Heart right ventricle (tissue), 16 donors: ENCODE measurements around the gene PRRT1B. TPM values are rescaled to one million over a fixed set of nuclear protein-coding genes. Genes with fewer than 3 reads are reported as not detected.
A peak's percentile ranks its signal among the peaks of the same experiment; 100 is the strongest.

ENCODE experiments used
- ATAC-seq, 8 donors: fragments of 200-7000 bp; cut with Tn5 transposase; one replicate each; pipeline ENCODE4 v1.9.1; 2020; ENCODE audit warnings: mild to moderate bottlenecking in 8 of 8, moderate library complexity in 8 of 8, moderate number of reproducible peaks in 1 of 8
- DNase-seq, 2 donors: peaks; one replicate each; pipeline ENCODE4 v3.0.0-alpha.2; 2020
- H3K27ac ChIP-seq, 10 donors: fragments of 200-600 bp; sonication (generic) in 2 of 10; one replicate each; pipeline versions ENCODE4 v1.5.0 to v1.8.0; 2020 to 2022; ENCODE audit warnings: mild to moderate bottlenecking in 3 of 10
- H3K27me3 ChIP-seq, 7 donors: fragments of 200-600 bp; one replicate each; pipeline ENCODE4 v1.8.0; 2021 to 2022; ENCODE audit warnings: mild to moderate bottlenecking in 2 of 7
- H3K36me3 ChIP-seq, 9 donors: fragments of 200-600 bp; sonication (generic) in 1 of 9; one replicate each; pipeline versions ENCODE4 v1.5.0 to v1.8.0; 2020 to 2022; ENCODE audit warnings: mild to moderate bottlenecking in 2 of 9
- H3K4me1 ChIP-seq, 9 donors: fragments of 200-600 bp; sonication (generic) in 1 of 9; one replicate each; pipeline versions ENCODE4 v1.5.0 to v1.8.0; 2020 to 2022; ENCODE audit warnings: mild to moderate bottlenecking in 4 of 9
- H3K4me3 ChIP-seq, 10 donors: fragments of 200-600 bp; sonication (generic) in 2 of 10; one replicate each; pipeline versions ENCODE4 v1.5.0 to v1.8.0; 2020 to 2022; ENCODE audit warnings: mild to moderate bottlenecking in 7 of 10, moderate library complexity in 2 of 10
- H3K9me3 ChIP-seq, 11 donors: fragments of 200-600 bp in 10 of 11; sonication (generic) in 2 of 11; one replicate each; pipeline versions ENCODE4 v1.5.0 to v1.8.0; 2013 to 2022; ENCODE audit warnings: mild to moderate bottlenecking in 2 of 11, control low read depth in 1 of 11, moderate library complexity in 1 of 11
- WGBS, 2 donors: extraction: QIAGEN DNeasy Blood & Tissue Kit; methylation state at CpG; one replicate each; pipeline ENCODE4 v1.1.7; 2013; ENCODE audit warnings: inconsistent platforms in 1 of 2; 5-methylcytosine and 5-hydroxymethylcytosine counted together
- intact Hi-C, 10 donors: fragments of 100-400 bp; cut with DNase I; formaldehyde crosslinking; loops; one replicate each; pipeline versions ENCODE4 v1.11.1 to v1.14.2; 2022
- polyA plus RNA-seq, 2 donors: library from polyadenylated mRNA; stranded (reverse); fragments of 200-250 nt; gene quantifications; one replicate each; pipeline ENCODE4 v1.2.3, GENCODE V29; 2013
- total RNA-seq, 10 donors: library from RNA; stranded (reverse); fragmentation: NEBNext Ultra II Directional in 3 of 10; extraction: Animal tissue kit (Norgen Biotek cat#: 25700) in 3 of 10; gene quantifications; one replicate each; pipeline versions ENCODE4 v1.2.1 to v1.2.4, GENCODE V29; 2021 to 2023
- TF ChIP-seq, protein P1 (sequence below), 9 donors: fragments of 200-600 bp; sonication (generic) in 2 of 9; IDR thresholded peaks; one replicate each; pipeline versions ENCODE4 v1.5.0 to v1.8.0; 2021 to 2022; ENCODE audit warnings: antibody characterized with exemption in 9 of 9, mild to moderate bottlenecking in 5 of 9, moderate library complexity in 1 of 9
- donor health status: Arrhythmogenic right ventricular cardiomyopathy.
- donor health status: ischemic (EF 13 %, LVEDD 7.1; RV severe dilation, severe dysfunction).
- donor health status: healthy with polysubstance abuse.
- donor health status: DM: no; HTN: yes; CAD: no.
- donor health status: DM: no; HTN: no; CAD: no.
- donor health status: ischemic (EF 25% LVEDD 6.9; RV normal size, moderate dysfunction).
- donor health status: ischemic (EF 25% LVEDD 5.7; RV mildly dilated, moderate dysfunction).
- donor health status: healthy.
- donor health status: DM: yes; HTN: yes; CAD: no.
- donor health status: Ischemic cardiomyopathy.
- donor health status: ischemic (EF 35%, LVEDD 5.7; RV mildly dilated, moderate dysfunction).
- donor health status: nonischemic (EF 11% LVEDD 7.7; RV severe dilation, severe dysfunction).
- donor health status: DM: yes; HTN: yes; CAD: no.
- donor health status: PGD.
- donor health status: ischemic (EF 29% LVEDD 5.4; RV normal size, mild dysfunction).
- donor health status: nonischemic (EF 23%, LVEDD 6.1; RV moderate dilation, normal function).

Gene PRRT1B
- total and polyA plus RNA-seq, 12 donors: not detected

DNA sequence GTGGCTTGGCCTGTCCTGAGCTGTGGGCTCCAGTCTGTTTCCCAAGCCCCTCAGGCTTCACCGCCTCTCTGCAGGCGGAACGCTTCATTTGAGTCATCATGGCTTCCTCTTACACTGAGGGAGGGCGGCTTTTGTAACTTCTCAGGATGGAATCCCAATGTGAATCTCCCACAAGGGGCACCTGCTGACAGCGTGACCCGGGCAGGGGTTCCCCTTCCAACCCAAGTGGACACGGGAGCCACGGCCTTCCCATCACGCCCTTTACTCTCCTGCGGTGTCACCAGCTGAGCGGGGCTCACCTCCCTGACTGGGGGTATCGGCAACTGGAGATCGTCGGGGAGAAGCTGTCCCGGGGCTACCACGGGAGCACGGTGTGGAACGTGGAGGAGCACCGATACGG is 26.8 kb upstream of the PRRT1B start:
- H3K4me3 ChIP-seq: no peak overlapping the region
- intact Hi-C loops: no loop called here
- peaks cover 0 to 31% (median 10%) of the 10 kb centered on the region in 9 donors for H3K4me1 ChIP-seq
- DNase-seq (no peak), ATAC-seq (no peak)
- peak overlapping the region in 9 of 10 donors; percentile 55 to 89 (median 72) for H3K27ac ChIP-seq
- H3K9me3 ChIP-seq: peaks cover 0 to 17% (median 0%) of the 10 kb centered on the region in 11 donors
- H3K27me3 ChIP-seq: no peaks in the 10 kb centered on the region
- 76 to 90% methylated on average over 20 of the region's 20 CpGs for WGBS, 2 donors
- TF ChIP-seq, protein P1, sequence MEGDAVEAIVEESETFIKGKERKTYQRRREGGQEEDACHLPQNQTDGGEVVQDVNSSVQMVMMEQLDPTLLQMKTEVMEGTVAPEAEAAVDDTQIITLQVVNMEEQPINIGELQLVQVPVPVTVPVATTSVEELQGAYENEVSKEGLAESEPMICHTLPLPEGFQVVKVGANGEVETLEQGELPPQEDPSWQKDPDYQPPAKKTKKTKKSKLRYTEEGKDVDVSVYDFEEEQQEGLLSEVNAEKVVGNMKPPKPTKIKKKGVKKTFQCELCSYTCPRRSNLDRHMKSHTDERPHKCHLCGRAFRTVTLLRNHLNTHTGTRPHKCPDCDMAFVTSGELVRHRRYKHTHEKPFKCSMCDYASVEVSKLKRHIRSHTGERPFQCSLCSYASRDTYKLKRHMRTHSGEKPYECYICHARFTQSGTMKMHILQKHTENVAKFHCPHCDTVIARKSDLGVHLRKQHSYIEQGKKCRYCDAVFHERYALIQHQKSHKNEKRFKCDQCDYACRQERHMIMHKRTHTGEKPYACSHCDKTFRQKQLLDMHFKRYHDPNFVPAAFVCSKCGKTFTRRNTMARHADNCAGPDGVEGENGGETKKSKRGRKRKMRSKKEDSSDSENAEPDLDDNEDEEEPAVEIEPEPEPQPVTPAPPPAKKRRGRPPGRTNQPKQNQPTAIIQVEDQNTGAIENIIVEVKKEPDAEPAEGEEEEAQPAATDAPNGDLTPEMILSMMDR (IDR thresholded peaks at IDR 0.05): no peak
- H3K36me3 ChIP-seq: peaks cover 0 to 92% (median 48%) of the 10 kb centered on the region in 9 donors

DNA sequence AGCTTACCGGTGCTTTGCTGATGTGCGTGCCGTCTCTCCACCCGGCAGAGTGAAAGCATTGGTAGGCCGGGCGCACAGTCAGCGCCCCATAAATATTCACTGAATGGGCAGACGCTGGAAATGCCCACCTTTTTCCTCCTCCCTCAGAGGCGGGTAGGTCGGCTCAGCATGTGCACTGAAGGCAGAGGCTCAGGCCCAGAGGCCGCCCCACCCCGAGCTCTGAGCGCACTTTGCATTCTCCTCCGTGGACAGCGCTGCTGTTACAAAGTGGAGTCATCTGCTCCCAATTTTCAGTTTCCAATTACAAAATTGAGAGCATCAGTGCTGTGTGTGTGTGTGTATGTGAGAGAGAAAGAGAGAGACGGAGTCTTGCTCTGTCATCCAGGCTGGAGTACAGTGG is 24.8 kb upstream of the PRRT1B start:
- Histone ChIP-seq H3K27ac (no peak overlapping the region), H3K4me1 (peaks cover 0 to 31% (median 10%) of the 10 kb centered on the region in 9 donors), H3K9me3 (peaks cover 0 to 8% (median 0%) of the 10 kb centered on the region in 11 donors), H3K27me3 (no peaks in the 10 kb centered on the region), H3K36me3 (peaks cover 0 to 92% (median 65%) of the 10 kb centered on the region in 9 donors), H3K4me3 (no peak overlapping the region)
- ATAC-seq (no peak), DNase-seq (no peak)
- intact Hi-C loops: no loop called here
- 82 to 86% methylated on average over 16 of the region's 16 CpGs for WGBS, 2 donors
- TF ChIP-seq, protein P1 (IDR thresholded peaks at IDR 0.05): no peak

DNA sequence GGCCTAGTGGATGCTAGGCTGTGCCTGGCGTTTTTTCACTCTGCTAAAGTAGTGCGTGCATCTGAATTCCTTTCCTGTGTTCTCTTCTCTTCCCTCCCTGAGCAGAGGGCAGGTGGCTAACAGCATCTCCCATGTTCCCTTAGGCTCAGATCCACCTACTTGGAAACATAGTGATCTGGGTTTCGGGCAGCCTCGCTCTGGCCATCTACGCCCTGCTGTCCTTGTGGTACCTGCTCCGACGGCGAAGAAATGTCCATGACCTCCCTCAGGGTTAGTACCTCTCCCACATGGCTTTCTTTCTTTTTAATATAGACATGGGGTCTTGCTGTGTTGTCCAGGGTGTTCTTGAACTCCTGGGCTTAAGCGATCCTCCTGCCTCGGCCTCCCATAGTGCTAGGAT is 24.1 kb upstream of the PRRT1B start:
- Histone ChIP-seq H3K9me3 (peaks cover 0 to 6% (median 0%) of the 10 kb centered on the region in 11 donors), H3K4me1 (peaks cover 0 to 31% (median 10%) of the 10 kb centered on the region in 9 donors), H3K36me3 (peaks cover 0 to 96% (median 72%) of the 10 kb centered on the region in 9 donors), H3K27ac (no peak overlapping the region), H3K27me3 (no peaks in the 10 kb centered on the region), H3K4me3 (no peak overlapping the region)
- DNase-seq: no peak
- ATAC-seq: no peak
- TF ChIP-seq, protein P1 (IDR thresholded peaks at IDR 0.05): no peak
- intact Hi-C loops: no loop called here
- 96 to 98% methylated on average over 10 of the region's 10 CpGs for WGBS, 2 donors

DNA sequence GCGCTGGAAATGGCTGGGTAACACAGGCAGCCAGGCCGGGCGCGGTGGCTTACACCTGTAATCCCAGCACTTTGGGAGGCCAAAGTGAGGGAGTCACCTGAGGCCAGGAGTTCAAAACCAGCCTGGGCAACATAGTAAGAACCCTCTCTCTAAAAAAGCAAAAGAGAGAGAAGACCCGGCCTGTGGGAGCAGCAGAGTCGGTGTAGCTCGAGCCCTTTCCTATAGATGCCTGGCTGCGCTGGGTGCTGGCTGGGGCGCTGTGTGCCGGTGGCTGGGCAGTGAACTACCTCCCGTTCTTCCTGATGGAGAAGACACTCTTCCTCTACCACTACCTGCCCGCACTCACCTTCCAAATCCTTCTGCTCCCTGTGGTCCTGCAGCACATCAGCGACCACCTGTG is 23.5 kb upstream of the PRRT1B start:
- peaks cover 0 to 28% (median 10%) of the 10 kb centered on the region in 9 donors for H3K4me1 ChIP-seq
- ATAC-seq (no peak), DNase-seq (no peak)
- intact Hi-C loops: no loop called here
- WGBS, 2 donors: 95 to 97% methylated on average over 12 to 13 of the region's 13 CpGs
- H3K4me3 ChIP-seq: no peak overlapping the region
- no peaks in the 10 kb centered on the region for H3K9me3 ChIP-seq
- no peaks in the 10 kb centered on the region for H3K27me3 ChIP-seq
- TF ChIP-seq, protein P1 (IDR thresholded peaks at IDR 0.05): no peak
- peaks cover 0 to 96% (median 71%) of the 10 kb centered on the region in 9 donors for H3K36me3 ChIP-seq
- no peak overlapping the region for H3K27ac ChIP-seq
